Rectal smooth muscle tissue (tissue), 1 donor: ENCODE measurements around the gene EIF4G2.
A peak's percentile ranks its signal among the peaks of the same experiment; 100 is the strongest.

Source experiments
- H3K27ac ChIP-seq: one replicate; pipeline ENCODE4 v1.7.0; 2013; ENCODE audit warnings: low read depth, low read length, inconsistent platforms
- H3K27me3 ChIP-seq: one replicate; pipeline ENCODE4 v1.7.0; 2013; ENCODE audit warnings: low read length; ENCODE audit not compliant: control insufficient read depth, insufficient read depth
- H3K36me3 ChIP-seq: one replicate; pipeline ENCODE4 v1.7.0; 2013; ENCODE audit warnings: low read length; ENCODE audit not compliant: control insufficient read depth, insufficient read depth
- H3K4me1 ChIP-seq: one replicate; pipeline ENCODE4 v1.7.0; 2013; ENCODE audit warnings: low read length; ENCODE audit not compliant: control insufficient read depth, insufficient read depth
- H3K4me3 ChIP-seq: one replicate; pipeline ENCODE4 v1.7.0; 2013; ENCODE audit warnings: low read length
- H3K9ac ChIP-seq: one replicate; pipeline ENCODE4 v1.7.0; 2013; ENCODE audit warnings: low read length

Gene EIF4G2

DNA sequence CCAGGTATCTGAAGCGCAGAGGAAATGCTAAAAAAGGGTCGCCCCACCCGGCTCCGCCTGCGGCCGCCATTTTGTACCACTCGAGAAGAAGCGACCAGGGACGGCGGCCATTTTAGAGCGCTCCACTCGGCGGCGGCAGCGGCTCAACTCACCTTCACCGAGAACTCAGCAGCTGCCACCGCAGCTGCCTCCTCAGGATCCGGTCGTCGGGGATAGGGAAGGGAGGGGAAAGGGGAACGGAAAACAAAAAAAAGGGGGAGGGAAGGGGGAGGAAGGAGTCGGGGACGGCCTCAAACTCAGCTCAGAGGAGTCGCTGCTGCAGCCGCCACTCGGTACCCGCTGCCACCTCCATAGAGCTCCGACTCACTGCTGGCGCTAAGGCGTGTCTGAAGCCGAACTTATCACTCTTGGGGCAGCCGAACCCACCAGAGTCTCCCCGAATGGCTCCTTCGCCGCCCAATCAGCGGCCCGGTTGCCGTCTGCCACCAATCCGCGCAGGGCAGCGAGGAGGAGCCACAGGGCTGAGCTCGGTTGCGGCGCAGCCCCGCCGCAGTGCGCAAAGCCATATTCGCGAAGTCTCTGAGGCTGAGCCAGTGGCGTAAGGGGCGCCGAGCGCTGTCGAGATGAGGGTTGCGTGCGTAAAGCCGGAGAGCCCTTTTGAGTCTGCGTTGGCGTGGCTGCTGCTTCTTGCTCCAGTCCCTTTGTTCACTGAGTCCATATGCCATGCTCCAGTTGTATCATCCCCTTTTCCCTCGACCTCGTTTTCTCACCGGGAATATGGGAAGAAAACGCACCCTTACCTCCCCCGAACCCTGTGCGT is at the start of gene EIF4G2:
TSS of gene EIF4G2 (minus strand) at position 374 of the 820 bp plus-strand sequence.
- H3K36me3 ChIP-seq, result peaks cover 21% of the 10 kb centered on the region
- peak within 1 kb of the TSS; percentile 99 for H3K9ac ChIP-seq
- no peaks in the 10 kb centered on the region for H3K27me3 ChIP-seq
- peak within 1 kb of the TSS; percentile 99 for H3K27ac ChIP-seq
- H3K4me1 ChIP-seq, result peaks cover 21% of the 10 kb centered on the region
- peak within 1 kb of the TSS; percentile 99 for H3K4me3 ChIP-seq

DNA sequence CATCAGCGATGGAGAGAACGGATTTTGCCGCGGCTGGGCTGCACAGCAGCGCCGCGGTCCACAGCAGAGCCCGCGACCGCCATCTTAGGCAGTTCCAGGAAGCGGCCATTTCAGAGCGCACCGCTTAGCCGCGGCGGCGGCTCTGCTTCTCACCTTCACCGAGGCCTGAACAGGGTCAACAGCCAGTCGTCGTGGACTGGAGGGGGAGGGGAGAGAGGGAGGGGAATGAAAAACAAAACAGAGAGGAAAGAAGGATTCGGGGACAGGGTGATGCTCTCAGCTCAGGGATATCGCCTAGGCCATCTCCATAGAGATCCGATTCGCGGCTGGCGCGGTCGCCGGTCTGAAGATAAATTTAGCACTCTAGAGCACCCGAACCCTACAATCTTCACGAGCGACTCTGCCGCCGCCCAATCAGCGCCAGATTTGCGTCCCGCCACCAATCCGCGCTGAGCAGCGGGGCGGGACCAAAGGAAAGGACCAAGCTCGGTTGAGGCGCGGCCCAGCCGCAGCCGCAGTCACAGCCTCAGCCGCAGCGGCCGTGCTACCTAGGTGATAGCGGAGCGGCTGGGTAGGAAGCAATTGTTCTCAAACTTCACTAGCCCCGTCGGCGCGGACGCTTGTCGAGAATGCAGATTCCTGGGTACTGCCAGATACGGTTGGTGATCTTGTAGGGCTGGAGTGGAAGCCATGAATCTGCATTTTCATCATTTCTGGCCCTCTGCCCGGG is 49.1 kb upstream of the EIF4G2 start, which contains the start of gene ZBED5:
TSS of gene ZBED5 (minus strand) at position 345 of the 730 bp plus-strand sequence. CDS start 3,108 bp downstream, outside the sequence.
- Histone ChIP-seq H3K27me3 (no peaks in the 10 kb centered on the region), H3K4me3 (peak within 1 kb of the TSS; percentile 83), H3K4me1 (peaks cover 28% of the 10 kb centered on the region), H3K36me3 (peaks cover 7% of the 10 kb centered on the region), H3K27ac (peak within 1 kb of the TSS; percentile 92), H3K9ac (peak within 1 kb of the TSS; percentile 87)

DNA sequence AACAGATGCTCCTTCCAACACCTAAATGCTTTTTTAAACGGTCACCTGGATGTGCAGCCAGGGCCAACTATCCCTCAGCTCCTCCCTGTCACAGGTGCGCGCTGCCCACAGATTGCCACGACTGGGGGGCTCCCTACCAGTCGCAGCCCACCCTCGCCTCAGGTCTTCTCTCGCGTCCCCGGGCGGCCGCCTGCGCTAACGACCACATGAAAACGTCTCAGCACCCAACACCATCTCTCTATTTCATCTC is 48.7 kb upstream of the EIF4G2 start:
- H3K9ac ChIP-seq, result peak overlapping the region; percentile 87
- peak overlapping the region; percentile 92 for H3K27ac ChIP-seq
- peak overlapping the region; percentile 83 for H3K4me3 ChIP-seq
- H3K27me3 ChIP-seq, result no peaks in the 10 kb centered on the region
- peaks cover 7% of the 10 kb centered on the region for H3K36me3 ChIP-seq
- H3K4me1 ChIP-seq, result peaks cover 24% of the 10 kb centered on the region

DNA sequence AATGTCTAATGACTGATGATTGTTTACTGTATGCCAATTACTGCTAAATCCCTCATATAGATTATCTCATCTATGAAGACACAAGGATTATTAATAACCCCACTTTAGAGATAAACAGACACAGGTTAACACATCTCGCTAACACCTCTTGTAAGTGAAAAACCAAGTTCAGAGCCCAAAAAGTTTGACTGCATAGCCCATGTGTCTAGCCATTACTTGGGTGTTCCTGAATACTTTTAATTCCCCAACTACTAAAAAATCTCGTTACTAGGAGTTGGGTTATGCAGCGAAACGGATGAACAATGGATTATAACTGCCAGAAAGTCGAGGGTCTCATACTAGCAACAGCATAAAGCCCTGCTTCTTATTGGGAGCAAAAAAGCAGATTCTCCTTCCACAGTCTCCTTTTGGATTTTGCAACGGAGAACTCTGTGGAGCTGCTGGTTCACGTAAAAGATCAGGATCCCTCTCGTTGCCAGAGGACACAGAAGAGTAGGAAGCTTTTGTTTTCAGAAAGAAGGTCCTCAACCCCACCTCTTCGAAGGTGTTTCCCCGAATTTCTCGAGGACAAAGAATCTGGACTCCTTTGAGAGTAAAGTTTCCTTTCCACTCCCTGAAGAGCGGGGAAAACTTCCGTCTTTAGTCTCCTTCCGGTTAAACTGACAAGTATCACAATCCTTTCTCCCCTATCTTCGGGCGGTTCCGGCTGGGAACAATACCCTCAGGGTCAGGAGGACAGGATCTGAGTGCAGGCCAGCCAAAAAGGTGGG is 48.1 kb upstream of the EIF4G2 start:
- Histone ChIP-seq H3K27me3 (no peaks in the 10 kb centered on the region), H3K9ac (peak overlapping the region; percentile 87), H3K27ac (peak overlapping the region; percentile 92), H3K36me3 (peaks cover 12% of the 10 kb centered on the region), H3K4me1 (peaks cover 24% of the 10 kb centered on the region), H3K4me3 (peak overlapping the region; percentile 83)

DNA sequence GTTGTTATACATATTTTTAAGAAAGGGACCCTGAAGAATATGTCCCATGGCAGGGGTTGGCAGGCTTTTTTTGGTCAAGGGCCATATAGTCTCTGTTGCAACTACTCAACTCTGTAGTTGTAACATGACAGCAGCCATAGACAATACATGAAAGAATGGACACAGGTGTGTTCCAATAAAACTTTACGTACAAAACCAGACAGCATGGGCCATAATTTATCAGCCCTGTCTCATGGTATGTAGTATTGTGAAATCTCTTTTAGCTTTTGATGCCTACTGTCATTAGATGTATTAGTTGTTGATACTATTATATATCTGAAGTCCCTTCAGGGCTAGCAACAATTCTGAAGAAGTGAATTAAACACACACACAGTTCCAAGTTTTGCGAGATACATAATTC is 46.6 kb upstream of the EIF4G2 start:
- Histone ChIP-seq H3K4me1 (peaks cover 22% of the 10 kb centered on the region), H3K27ac (no peak overlapping the region), H3K36me3 (peaks cover 12% of the 10 kb centered on the region), H3K27me3 (no peaks in the 10 kb centered on the region), H3K9ac (no peak overlapping the region), H3K4me3 (no peak overlapping the region)

DNA sequence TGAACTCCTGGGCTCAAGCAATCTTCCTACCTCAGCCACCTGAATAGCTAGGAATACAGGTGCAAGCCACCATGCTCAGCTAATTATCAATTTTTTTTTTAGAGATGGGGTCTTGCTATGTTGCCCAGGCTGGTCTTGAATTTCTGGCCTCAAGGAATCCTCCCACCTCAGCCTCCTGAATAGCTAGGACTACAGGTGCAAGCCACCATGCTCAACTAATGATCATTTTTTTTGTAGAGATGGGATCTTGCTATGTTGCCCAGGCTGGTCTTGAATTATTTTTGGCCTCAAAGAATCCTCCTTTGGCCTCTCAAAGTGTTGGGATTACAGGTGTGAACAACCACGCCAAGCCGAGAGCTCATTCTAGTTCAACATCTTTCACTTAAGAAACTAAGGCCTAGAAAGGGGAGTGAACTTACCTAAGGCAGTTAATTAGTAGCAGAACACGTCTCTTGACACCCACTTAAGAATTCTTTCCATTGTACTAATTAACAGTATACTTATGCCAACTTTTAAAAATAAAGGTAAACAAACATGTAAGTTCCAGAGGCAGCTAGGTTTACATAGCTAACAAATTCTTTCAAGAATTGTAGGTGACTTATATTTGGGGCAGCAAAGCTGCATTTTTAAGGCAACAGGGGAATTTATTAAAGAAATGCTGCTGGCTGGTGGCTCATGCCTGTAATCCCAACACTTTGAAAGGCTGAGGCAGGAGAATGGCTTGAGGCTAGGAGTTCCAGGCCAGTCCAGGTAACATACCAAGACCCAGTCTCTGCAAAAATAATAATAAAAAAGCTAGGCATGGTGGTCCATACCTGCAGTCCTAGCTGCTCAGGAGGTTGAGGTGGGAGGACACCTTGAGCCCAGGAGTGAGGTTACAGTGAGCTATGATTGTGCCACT is 39.5 kb upstream of the EIF4G2 start:
- H3K4me1 ChIP-seq, result peaks cover 4% of the 10 kb centered on the region
- no peak overlapping the region for H3K4me3 ChIP-seq
- H3K36me3 ChIP-seq, result peaks cover 6% of the 10 kb centered on the region
- no peak overlapping the region for H3K9ac ChIP-seq
- no peaks in the 10 kb centered on the region for H3K27me3 ChIP-seq
- H3K27ac ChIP-seq, result no peak overlapping the region

DNA sequence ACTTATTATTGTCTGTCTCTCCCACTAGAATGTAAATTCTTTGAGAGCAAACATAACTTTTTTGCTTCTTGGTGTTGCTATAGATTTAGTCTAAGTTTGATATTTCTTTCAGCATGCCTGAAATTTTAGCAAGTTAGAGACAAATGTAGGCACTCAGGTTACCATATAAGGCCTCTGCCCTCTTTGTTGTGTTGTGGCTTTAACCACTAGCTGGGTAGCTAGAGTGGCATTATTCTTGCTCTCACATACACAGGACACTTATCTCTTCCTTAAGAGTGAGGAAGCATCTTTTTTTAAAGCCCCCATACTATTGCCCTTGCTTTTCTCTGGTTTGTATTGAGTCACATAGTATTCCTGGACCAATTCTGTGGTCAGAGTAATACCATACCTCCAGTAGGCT is 37.9 kb upstream of the EIF4G2 start:
- Histone ChIP-seq H3K4me3 (no peak overlapping the region), H3K27ac (no peak overlapping the region), H3K27me3 (no peaks in the 10 kb centered on the region), H3K4me1 (peaks cover 4% of the 10 kb centered on the region), H3K9ac (no peak overlapping the region), H3K36me3 (no peaks in the 10 kb centered on the region)

DNA sequence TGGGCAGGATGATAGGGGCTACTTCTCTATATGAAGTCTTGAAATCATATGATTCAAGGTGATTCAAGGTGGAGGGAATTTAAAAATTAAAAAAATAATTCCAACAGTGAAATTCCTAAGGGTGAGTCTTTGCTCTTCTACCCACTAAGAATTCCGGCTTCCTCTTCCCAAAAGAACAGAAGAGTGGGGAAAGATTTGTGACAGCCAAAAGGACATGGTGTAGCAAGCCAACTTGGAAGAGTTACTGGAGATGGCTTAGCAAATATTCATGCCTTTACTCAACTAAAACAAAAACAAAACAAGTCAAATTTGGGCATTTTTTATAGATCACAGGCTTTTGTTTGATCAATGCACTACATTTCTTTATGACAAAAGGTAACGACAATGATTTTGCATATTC is 36.9 kb upstream of the EIF4G2 start:
- H3K27ac ChIP-seq, result no peak overlapping the region
- no peak overlapping the region for H3K4me3 ChIP-seq
- peaks cover 4% of the 10 kb centered on the region for H3K4me1 ChIP-seq
- H3K36me3 ChIP-seq, result no peaks in the 10 kb centered on the region
- H3K9ac ChIP-seq, result no peak overlapping the region
- H3K27me3 ChIP-seq, result no peaks in the 10 kb centered on the region

DNA sequence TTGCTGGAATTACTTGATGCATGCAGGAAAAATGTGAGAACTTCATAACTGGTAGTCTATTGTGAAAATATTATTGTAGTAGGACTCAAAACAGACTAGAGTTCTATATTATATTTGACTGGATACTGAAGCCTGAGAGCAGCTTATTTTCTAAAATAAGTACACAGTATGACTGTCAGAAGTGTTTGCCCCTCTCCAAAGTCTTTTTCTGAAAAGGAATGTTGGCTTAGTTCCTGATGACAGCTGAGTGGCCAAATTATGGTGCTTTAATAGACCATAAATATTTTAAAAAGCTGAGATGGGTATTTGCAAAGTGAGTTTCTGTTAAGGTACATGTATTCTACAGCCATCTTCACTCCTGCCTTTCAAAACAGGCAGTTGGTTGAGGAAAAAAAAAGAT is 36.1 kb upstream of the EIF4G2 start:
- Histone ChIP-seq H3K9ac (no peak overlapping the region), H3K27ac (no peak overlapping the region), H3K36me3 (no peaks in the 10 kb centered on the region), H3K27me3 (no peaks in the 10 kb centered on the region), H3K4me3 (no peak overlapping the region), H3K4me1 (peaks cover 4% of the 10 kb centered on the region)

DNA sequence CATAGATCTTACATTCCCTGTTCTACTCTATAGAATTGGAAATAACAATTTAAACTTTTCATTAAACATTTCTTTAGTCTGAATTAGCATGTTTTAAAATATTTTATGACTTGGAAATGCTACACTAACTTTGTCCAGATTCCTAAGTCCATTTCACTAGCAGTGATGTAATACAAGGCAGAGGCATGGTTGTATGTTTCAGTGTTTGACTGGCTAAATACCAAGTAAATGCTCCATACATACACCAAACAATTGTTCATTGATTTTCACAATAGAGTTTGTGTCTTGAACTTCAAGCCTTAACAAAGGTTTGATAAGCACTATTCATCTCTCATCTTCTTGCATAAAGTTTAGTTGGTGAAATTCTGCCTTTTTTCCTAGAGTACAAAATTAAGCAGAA is 35.6 kb upstream of the EIF4G2 start:
- Histone ChIP-seq H3K27me3 (no peaks in the 10 kb centered on the region), H3K9ac (no peak overlapping the region), H3K4me3 (no peak overlapping the region), H3K27ac (no peak overlapping the region), H3K4me1 (peaks cover 4% of the 10 kb centered on the region), H3K36me3 (no peaks in the 10 kb centered on the region)

DNA sequence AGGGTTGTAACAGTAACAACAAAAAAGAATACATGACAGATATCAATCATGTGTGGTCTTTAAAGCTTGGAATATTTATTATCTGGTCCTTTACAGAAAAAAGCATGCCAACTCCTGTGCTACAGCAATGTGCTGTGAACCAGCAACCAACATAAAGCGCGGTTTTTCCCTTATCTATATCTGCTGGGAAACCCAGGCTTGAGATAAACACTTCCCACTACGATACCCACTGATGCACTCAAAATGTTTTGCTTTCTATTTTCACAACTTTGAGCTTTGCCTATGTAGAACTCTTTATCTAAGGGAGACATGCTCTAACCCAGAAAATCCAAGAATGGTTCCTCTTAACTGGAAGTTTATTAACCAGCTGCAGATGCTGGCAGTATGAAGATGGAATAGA is 30.2 kb upstream of the EIF4G2 start:
- Histone ChIP-seq H3K9ac (no peak overlapping the region), H3K36me3 (no peaks in the 10 kb centered on the region), H3K4me3 (no peak overlapping the region), H3K27me3 (no peaks in the 10 kb centered on the region), H3K4me1 (no peaks in the 10 kb centered on the region), H3K27ac (no peak overlapping the region)
